Osteoblast (primary cell): ENCODE results near the gene B4GALNT3. TPM values are rescaled to one million over a fixed set of nuclear protein-coding genes. Genes with fewer than 3 reads are reported as not detected.

ENCODE experiments used
- DNase-seq: peaks from one replicate; pipeline ENCODE4 v3.0.0; 2011; ENCODE audit warnings: low spot score, mixed read lengths; ENCODE audit not compliant: insufficient read length; ENCODE audit errors: missing footprints
- H2AFZ ChIP-seq: 2 replicates; pipeline ENCODE4 v1.6.0; 2011; ENCODE audit warnings: mild to moderate bottlenecking, low read length
- H3K27ac ChIP-seq: 2 replicates; pipeline ENCODE4 v1.5.1; 2011; ENCODE audit warnings: mild to moderate bottlenecking, low read depth, low read length, moderate library complexity
- H3K27me3 ChIP-seq: 2 replicates; pipeline ENCODE4 v1.6.0; 2012; ENCODE audit warnings: mild to moderate bottlenecking, control low read depth, inconsistent platforms, low read length, moderate library complexity; ENCODE audit not compliant: insufficient read depth
- H3K36me3 ChIP-seq: 2 replicates; pipeline ENCODE4 v1.5.1; 2011; ENCODE audit warnings: mild to moderate bottlenecking, low read length, control low read depth, moderate library complexity; ENCODE audit not compliant: insufficient read depth
- H3K4me1 ChIP-seq: 2 replicates; pipeline ENCODE4 v1.5.1; 2011; ENCODE audit warnings: mild to moderate bottlenecking, low read length, control low read depth, moderate library complexity; ENCODE audit not compliant: insufficient read depth
- H3K4me2 ChIP-seq: 2 replicates; pipeline ENCODE4 v1.6.0; 2011; ENCODE audit warnings: mild to moderate bottlenecking, low read length; ENCODE audit not compliant: insufficient read depth
- H3K4me3 ChIP-seq: fragments of 200-600 bp; sonication (generic); 3 replicates; pipeline ENCODE4 v1.5.1; 2012; ENCODE audit warnings: mild to moderate bottlenecking, low read length, inconsistent platforms; ENCODE audit not compliant: insufficient read depth
- H3K79me2 ChIP-seq: 2 replicates; pipeline ENCODE4 v1.6.0; 2012; ENCODE audit warnings: mild to moderate bottlenecking, low read length, control low read depth, inconsistent platforms; ENCODE audit not compliant: insufficient read depth
- H3K9me3 ChIP-seq: 2 replicates; pipeline ENCODE4 v1.5.1; 2011; ENCODE audit warnings: low read depth, low read length, control low read depth
- H4K20me1 ChIP-seq: 2 replicates; pipeline ENCODE4 v1.6.0; 2012; ENCODE audit warnings: mild to moderate bottlenecking, low read length, control low read depth; ENCODE audit not compliant: insufficient read depth
- CTCF ChIP-seq: IDR thresholded peaks from 2 replicates; pipeline ENCODE4 v1.5.1; 2011; ENCODE audit warnings: mild to moderate bottlenecking, low read depth, low read length, moderate library complexity; ENCODE audit errors: extremely low read depth
- total RNA-seq: library from RNA; depleted of rRNA; stranded (reverse); fragments of >200 nt; gene quantifications from 2 replicates; pipeline ENCODE4 v1.2.3, GENCODE V29; 2012

Gene B4GALNT3
- total RNA-seq, 1 donor, result 0.36 TPM

- TF ChIP-seq CTCF, result no peak
- peaks cover 42% of the 10 kb centered on the region for H3K27me3 ChIP-seq
- peaks cover 15% of the 10 kb centered on the region for H3K4me1 ChIP-seq
- H2AFZ ChIP-seq, result no peak overlapping the region
- no peaks in the 10 kb centered on the region for H3K79me2 ChIP-seq
- no peak overlapping the region for H3K4me2 ChIP-seq
- no peak for DNase-seq
- H3K36me3 ChIP-seq, result no peaks in the 10 kb centered on the region
- H3K27ac ChIP-seq, result no peak overlapping the region
- no peaks in the 10 kb centered on the region for H4K20me1 ChIP-seq
- H3K9me3 ChIP-seq, result no peaks in the 10 kb centered on the region
- no peak overlapping the region for H3K4me3 ChIP-seq
Measured at GRCh38 chr12:484096-484495, 24.4 kb downstream of the B4GALNT3 start.

GRCh38 chr12:490260-490659, 30.5 kb downstream of the B4GALNT3 start:
- no peaks in the 10 kb centered on the region for H3K36me3 ChIP-seq
- no peak overlapping the region for H2AFZ ChIP-seq
- H3K27me3 ChIP-seq, result peaks cover 26% of the 10 kb centered on the region
- no peak overlapping the region for H3K27ac ChIP-seq
- no peak overlapping the region for H3K4me3 ChIP-seq
- DNase-seq, result no peak
- no peak overlapping the region for H3K4me2 ChIP-seq
- TF ChIP-seq CTCF, result no peak
- H3K4me1 ChIP-seq, result no peaks in the 10 kb centered on the region
- no peaks in the 10 kb centered on the region for H3K79me2 ChIP-seq
- H4K20me1 ChIP-seq, result no peaks in the 10 kb centered on the region
- H3K9me3 ChIP-seq, result no peaks in the 10 kb centered on the region

- Histone ChIP-seq H3K79me2 (no peaks in the 10 kb centered on the region), H4K20me1 (no peaks in the 10 kb centered on the region), H3K27ac (no peak overlapping the region), H3K27me3 (peaks cover 47% of the 10 kb centered on the region), H3K4me2 (no peak overlapping the region), H3K4me3 (no peak overlapping the region), H2AFZ (no peak overlapping the region), H3K9me3 (no peaks in the 10 kb centered on the region), H3K36me3 (no peaks in the 10 kb centered on the region), H3K4me1 (no peaks in the 10 kb centered on the region)
- no peak for DNase-seq
- no peak for TF ChIP-seq CTCF
Measured at GRCh38 chr12:495466-495865, 35.7 kb downstream of the B4GALNT3 start.

GRCh38 chr12:496736-497135, 37.0 kb downstream of the B4GALNT3 start:
- Histone ChIP-seq H2AFZ (no peak overlapping the region), H3K27me3 (peaks cover 48% of the 10 kb centered on the region), H3K4me1 (no peaks in the 10 kb centered on the region), H3K4me3 (no peak overlapping the region), H3K36me3 (no peaks in the 10 kb centered on the region), H3K27ac (no peak overlapping the region), H3K4me2 (no peak overlapping the region), H3K9me3 (no peaks in the 10 kb centered on the region), H3K79me2 (no peaks in the 10 kb centered on the region), H4K20me1 (no peaks in the 10 kb centered on the region)
- DNase-seq, result peak; percentile 29
- TF ChIP-seq CTCF, result no peak
